ENCODE results near the gene SPRED1. TPM values are rescaled to one million over a fixed set of nuclear protein-coding genes. Genes with fewer than 3 reads are reported as not detected.
A peak's percentile ranks its signal among the peaks of the same experiment; 100 is the strongest.

The SPRED1 gene
- total RNA-seq, 1 donor from 2014 or later: 20.4 TPM

DNA sequence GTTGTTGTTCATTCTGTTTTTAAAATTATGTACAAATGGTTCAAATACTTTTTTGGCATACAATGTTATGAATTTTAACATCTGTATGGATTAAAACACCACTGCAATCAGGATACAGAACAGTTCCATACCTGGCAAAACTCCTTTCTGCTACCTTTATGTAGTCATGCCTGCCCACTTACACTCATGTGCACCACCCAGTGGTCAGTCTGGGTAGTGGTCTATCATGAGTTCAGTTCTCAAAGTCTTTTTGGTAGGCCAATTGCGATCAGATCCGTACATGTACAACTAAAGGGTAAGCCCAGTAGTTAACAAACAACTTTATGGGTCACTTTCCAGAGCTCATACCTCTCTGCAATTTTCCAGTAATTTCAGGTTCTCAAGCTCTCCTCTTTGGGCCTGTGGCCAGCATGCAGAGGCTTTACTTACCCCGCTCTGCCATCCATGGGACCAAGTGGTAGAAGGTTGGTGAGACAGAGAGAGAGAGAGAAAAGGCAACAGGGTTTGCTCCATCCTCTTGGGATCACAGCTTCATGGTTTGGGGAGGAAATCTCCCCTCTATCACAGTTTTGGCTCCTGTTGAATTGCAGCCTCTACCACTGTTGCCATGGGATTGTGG, 137.4 kb downstream of the SPRED1 start:
- Histone ChIP-seq H3K36me3 (ENCODE audit: control insufficient read depth, insufficient read depth, low read length) (no peaks in the 10 kb centered on the region), H3K27me3 (ENCODE audit: control insufficient read depth, insufficient read depth, low read length) (no peaks in the 10 kb centered on the region), H3K4me3 (ENCODE audit: low read depth, low read length) (no peak overlapping the region)
- DNase-seq (ENCODE audit: low read depth): no peak
- TF ChIP-seq, protein P1, sequence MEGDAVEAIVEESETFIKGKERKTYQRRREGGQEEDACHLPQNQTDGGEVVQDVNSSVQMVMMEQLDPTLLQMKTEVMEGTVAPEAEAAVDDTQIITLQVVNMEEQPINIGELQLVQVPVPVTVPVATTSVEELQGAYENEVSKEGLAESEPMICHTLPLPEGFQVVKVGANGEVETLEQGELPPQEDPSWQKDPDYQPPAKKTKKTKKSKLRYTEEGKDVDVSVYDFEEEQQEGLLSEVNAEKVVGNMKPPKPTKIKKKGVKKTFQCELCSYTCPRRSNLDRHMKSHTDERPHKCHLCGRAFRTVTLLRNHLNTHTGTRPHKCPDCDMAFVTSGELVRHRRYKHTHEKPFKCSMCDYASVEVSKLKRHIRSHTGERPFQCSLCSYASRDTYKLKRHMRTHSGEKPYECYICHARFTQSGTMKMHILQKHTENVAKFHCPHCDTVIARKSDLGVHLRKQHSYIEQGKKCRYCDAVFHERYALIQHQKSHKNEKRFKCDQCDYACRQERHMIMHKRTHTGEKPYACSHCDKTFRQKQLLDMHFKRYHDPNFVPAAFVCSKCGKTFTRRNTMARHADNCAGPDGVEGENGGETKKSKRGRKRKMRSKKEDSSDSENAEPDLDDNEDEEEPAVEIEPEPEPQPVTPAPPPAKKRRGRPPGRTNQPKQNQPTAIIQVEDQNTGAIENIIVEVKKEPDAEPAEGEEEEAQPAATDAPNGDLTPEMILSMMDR (IDR thresholded peaks at IDR 0.05; ENCODE audit: insufficient read depth, low read length, poor library complexity, severe bottlenecking): peak; percentile 71

DNA sequence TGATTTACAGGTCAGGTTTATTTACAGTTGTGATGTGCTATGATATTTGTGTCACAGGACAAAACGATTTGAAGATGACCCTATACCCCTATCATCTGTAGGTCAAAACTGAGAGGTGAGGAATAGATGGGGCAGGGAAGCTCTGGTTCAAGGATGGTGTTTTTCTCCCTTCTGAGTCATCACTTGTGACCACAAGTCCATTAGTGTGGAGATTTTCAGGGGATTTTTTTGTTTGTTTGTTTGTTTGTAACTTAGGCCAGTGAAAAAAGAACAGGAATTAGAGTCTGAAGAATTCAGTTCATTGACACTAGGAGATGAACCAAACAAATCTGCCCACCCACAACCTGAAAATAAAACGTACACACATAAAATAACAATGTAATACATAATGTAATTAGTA, 138.6 kb downstream of the SPRED1 start:
- TF ChIP-seq, protein P1 (IDR thresholded peaks at IDR 0.05; ENCODE audit: insufficient read depth, low read length, poor library complexity, severe bottlenecking): no peak
- H3K36me3 ChIP-seq (ENCODE audit: control insufficient read depth, insufficient read depth, low read length): no peaks in the 10 kb centered on the region
- H3K27me3 ChIP-seq (ENCODE audit: control insufficient read depth, insufficient read depth, low read length): no peaks in the 10 kb centered on the region
- no peak overlapping the region for H3K4me3 ChIP-seq (ENCODE audit: low read depth, low read length)
- DNase-seq (ENCODE audit: low read depth): no peak

DNA sequence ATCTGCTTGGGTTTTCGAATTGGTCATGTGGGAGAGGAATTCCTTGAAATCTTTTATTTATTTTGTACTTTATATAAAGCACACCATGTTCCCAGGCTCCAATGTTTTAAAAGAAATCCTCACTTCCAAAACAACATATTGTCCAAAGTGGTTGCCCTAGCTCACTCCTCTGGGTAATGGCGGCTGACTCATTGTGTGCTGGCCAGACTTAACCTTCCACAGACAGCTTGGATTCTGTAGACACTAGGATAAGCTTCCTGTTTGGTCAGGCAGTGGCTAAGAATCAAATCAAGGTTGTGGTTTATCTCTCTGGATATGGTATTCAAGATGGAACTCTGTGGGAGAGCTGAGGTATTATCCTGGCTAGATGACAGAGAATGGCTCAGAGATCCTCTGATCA, 145.5 kb downstream of the SPRED1 start:
- peak; percentile 94 for DNase-seq (ENCODE audit: low read depth)
- Histone ChIP-seq H3K4me3 (ENCODE audit: low read depth, low read length) (no peak overlapping the region), H3K36me3 (ENCODE audit: control insufficient read depth, insufficient read depth, low read length) (no peaks in the 10 kb centered on the region), H3K27me3 (ENCODE audit: control insufficient read depth, insufficient read depth, low read length) (no peaks in the 10 kb centered on the region)
- TF ChIP-seq, protein P1 (IDR thresholded peaks at IDR 0.05; ENCODE audit: insufficient read depth, low read length, poor library complexity, severe bottlenecking): no peak

DNA sequence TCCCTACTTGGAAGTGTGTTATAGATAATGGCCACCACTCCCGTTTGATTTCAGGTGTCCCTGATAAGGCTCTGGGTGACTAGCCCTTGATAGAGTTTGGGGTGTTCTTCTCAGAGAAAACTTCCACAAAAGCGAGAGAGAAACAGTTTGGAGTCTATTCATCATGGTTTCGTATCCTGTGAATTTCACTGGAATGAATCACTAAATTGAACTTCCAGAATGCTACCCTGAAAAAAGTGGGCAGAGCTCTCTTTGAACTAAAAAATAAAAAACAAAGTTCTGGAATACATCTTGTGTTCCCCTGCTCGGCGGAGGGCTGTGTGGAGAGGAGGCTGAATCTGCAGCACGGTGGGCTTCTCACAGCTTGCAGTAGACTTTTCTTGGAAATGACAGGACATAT, 148.5 kb downstream of the SPRED1 start:
- H3K27me3 ChIP-seq (ENCODE audit: control insufficient read depth, insufficient read depth, low read length): no peaks in the 10 kb centered on the region
- no peak overlapping the region for H3K4me3 ChIP-seq (ENCODE audit: low read depth, low read length)
- TF ChIP-seq, protein P1 (IDR thresholded peaks at IDR 0.05; ENCODE audit: insufficient read depth, low read length, poor library complexity, severe bottlenecking): no peak
- H3K36me3 ChIP-seq (ENCODE audit: control insufficient read depth, insufficient read depth, low read length): no peaks in the 10 kb centered on the region
- DNase-seq (ENCODE audit: low read depth): no peak

DNA sequence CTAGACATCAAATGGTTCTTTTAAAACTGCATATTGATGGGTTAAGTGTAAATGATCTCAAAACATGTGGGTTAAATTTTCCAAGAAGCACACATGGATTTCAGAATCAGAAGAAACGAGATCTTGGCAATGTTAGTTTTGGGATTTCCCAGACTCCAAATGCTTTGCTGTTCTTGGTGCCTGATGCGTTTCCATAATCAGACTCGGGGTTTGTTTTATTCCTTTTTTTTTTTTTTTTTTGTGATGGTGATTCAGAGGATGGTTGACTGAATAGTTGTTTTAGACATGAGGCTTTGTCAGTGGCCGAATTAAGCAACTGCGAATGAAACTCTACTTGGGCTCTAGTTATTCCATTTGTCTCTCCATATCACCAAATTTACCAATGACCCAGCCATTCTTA, 149.1 kb downstream of the SPRED1 start:
- no peaks in the 10 kb centered on the region for H3K36me3 ChIP-seq (ENCODE audit: control insufficient read depth, insufficient read depth, low read length)
- TF ChIP-seq, protein P1 (IDR thresholded peaks at IDR 0.05; ENCODE audit: insufficient read depth, low read length, poor library complexity, severe bottlenecking): no peak
- H3K4me3 ChIP-seq (ENCODE audit: low read depth, low read length): no peak overlapping the region
- no peak for DNase-seq (ENCODE audit: low read depth)
- H3K27me3 ChIP-seq (ENCODE audit: control insufficient read depth, insufficient read depth, low read length): no peaks in the 10 kb centered on the region

DNA sequence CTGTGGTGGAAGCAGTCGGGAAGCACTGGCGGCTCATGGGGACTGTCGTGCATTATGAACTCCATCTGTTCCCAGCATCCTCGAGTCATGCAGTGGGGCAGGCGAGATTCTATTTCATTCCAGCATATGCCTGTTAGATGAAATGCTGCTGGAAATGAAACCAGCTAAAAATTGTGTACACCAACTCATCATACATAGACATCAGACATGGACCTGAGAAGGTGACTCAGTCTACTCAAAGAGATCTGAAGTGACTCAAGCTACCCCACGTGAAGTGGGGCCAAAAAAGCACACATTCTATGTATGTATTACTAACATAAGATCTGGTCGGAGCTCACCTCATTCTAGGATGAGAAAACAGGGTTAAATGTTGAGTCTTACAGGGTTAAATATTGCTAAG, 153.8 kb downstream of the SPRED1 start:
- Histone ChIP-seq H3K27me3 (ENCODE audit: control insufficient read depth, insufficient read depth, low read length) (no peaks in the 10 kb centered on the region), H3K36me3 (ENCODE audit: control insufficient read depth, insufficient read depth, low read length) (no peaks in the 10 kb centered on the region), H3K4me3 (ENCODE audit: low read depth, low read length) (no peak overlapping the region)
- TF ChIP-seq, protein P1 (IDR thresholded peaks at IDR 0.05; ENCODE audit: insufficient read depth, low read length, poor library complexity, severe bottlenecking): no peak
- DNase-seq (ENCODE audit: low read depth): no peak

All from kidney epithelial cell (primary cell).